Measurements from ENCODE around the gene ATG4C. TPM values are rescaled to one million over a fixed set of nuclear protein-coding genes. Genes with fewer than 3 reads are reported as not detected.

Gene ATG4C
- polyA plus RNA-seq, 10 donors: 7.2 to 14.9 (median 10.6) TPM

GRCh38 chr1:62903522-62903921, 119.6 kb downstream of the ATG4C start:
- no peak for DNase-seq

DNA sequence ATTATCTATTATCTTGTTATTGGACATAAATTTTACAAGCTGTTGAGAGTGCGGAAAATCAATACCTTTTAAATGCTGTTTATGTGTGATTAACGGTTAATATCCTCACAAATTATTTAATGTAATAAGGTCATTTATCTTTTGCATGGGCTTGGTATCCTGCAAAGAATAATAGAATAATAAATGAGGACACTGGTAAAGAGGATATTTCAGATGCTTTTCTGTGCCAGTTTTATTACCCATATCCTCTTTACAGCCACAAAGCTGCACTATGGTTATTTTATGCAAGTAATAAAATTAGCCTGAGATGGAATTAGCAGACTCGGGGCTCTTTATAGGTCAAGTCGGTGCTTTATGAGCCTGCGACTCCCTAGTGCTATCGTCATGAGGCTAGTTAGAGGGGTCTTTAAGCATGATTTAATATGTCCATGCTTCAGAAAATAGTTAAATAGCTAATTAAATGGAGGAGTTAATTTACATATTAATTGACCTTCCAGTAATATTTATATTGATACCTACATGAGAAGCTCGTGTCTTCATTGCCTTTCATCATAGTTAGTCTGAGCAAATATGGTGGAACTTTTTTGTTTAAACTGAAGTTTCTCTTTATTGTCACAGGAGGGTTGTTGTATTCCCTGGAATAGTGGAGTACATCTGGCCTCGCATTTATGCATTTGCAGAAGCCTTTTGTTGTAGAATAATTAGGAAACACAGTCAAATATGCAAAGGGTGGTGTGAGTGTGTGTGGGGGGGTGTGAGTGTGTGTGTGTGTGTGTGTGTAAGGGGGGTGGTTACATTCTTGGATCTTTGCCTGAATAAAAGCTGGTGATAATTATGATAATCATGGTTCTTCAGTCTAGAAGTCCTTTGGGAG, 120.3 kb downstream of the ATG4C start:
- no peak for DNase-seq

- no peak for DNase-seq
These were observed 120.9 kb downstream of the ATG4C start for GRCh38 chr1:62904856-62905225.

DNA sequence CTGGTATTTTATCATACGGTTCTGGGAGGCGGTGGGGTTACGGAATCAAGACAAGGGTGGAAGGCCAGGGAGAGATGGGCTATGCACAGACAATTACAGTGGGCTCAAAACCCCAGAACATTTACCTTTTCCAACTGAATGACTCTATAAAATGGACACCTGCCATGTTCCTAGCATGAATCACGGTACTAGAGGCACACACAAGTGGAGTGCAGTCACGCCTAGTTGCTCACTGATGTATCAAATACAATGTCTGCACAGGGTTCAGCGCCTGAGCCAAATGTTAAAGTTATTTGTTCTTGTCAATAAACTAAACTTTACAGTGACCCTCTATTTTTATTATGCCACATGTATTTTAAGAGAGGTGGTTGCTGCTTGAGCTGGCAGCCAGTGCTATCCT, 121.4 kb downstream of the ATG4C start:
- DNase-seq: no peak

DNA sequence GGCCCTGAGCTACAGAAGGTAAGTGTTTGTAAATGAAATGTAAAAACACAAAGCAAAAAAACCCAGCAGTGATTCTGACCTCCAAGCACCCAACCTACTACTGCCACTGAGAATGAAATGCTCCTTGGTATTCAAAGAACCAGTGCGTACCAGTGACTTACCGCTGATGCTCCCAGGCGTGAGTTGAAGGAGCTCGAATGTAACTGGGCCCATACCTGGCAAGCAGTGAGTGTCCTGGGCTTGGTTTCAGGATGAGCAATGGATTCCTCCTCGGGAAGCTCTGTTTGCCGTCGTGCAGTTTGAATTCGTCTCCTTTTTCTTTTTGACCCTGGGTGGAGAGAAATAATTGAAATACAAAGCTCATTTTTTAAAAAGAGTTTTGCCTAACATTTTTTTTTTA, 121.9 kb downstream of the ATG4C start:
- DNase-seq: peak in 2 of 3 donors; percentile 11 to 16

DNA sequence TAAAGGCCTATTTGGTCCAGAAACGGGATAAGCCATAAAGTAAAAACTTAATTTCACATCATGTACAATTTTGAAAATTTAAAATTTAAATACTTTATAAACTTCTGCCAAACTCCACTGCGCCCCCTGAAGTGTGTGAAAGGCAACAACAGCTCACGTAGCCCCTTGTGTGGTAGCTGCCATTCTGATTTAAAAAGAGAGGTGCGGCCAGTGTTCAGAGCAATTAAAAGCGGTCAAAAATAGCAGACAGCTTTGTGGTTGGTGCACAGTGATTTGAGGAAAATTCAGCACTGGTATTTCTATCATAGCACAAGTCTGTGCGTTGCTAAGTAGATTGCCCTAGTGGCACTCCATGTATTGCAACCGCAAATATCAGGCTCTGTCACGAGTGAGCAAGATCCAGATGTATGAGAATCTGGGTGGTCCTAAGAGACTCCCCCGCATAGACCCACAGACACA, 122.5 kb downstream of the ATG4C start:
- no peak for DNase-seq

DNA sequence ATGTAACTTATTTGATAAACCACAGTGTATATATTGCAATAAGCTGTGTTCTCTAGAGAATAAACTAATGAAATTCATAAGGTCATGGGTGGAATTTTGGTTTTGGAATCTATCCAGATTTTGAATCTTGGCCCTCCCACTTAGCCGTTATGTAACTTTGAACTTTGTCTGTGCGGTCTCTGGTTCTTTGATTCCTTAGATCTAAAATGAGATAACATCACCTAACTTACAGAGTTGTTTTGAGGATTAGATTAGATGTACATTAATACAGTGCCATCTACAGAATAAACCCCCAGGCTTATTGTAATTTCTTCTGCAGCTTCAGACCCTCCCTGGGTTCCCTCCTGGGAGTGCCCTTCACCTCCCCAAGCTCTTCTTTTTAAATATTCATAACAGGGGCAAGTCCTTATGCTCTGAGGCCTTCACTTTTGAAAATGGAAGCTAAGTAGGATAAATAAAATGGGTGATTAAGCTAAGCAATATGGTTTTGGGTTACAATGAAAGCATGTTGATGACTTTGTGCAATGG, 124.3 kb downstream of the ATG4C start:
- DNase-seq: no peak

DNA sequence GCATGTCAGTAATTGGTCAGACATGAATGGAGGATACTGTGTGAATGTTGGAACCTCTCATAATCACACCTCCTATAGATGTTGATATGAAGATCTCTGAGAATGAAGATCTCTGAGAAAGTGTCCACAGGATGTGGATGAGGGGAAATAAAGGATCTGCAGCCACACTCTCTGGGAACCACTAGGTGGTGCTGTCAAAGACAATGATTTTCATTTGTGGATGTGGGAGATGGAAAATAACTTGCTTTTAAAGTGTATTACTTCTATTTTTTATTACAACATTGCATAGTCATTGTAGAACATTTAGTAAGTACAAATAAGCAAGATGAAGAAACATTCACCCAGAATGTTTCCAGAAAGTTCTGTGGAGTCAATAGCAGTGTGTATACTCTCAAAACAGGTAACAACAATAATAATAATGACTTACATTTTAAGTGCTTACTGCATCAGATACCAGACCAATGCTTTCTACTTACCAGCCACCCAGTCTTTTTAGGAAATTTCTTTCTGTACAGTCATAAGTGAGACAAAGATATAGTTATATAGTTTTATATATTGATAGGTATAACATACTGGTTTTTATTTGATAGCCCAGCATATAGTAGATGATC, 128.2 kb downstream of the ATG4C start:
- peak in 1 of 3 donors; percentile 11 for DNase-seq

Other genes with a start within 250 kb of the ATG4C start
- gene ANGPTL3, start 186.6 kb upstream of the ATG4C start, polyA plus RNA-seq (ENCODE audit: insufficient read length in 10 of 10): under 1 TPM in 7 of 10 donors, not detected in 3; 0.07 to 0.64 (median 0.12) TPM
- 10 to 100 TPM; 29.3 to 39.5 (median 35.3) TPM for gene DOCK7, start 95.7 kb upstream of the ATG4C start, polyA plus RNA-seq (ENCODE audit: insufficient read length in 10 of 10)